NCI-H748 (cell line): Measurements from ENCODE around the gene SLC7A1.

ENCODE experiments used
- DNase-seq: peaks from one replicate; lab custom pipeline; 2025; ENCODE audit not compliant: unreplicated experiment; lab: John Stamatoyannopoulos, UW

Gene SLC7A1

GRCh38 chr13:29513002-29513980 lies 82.2 kb downstream of the SLC7A1 start:
- no peak for DNase-seq

GRCh38 chr13:29511980-29512379 lies 83.5 kb downstream of the SLC7A1 start:
- no peak for DNase-seq

GRCh38 chr13:29511106-29511796 lies 84.2 kb downstream of the SLC7A1 start:
- no peak for DNase-seq

- no peak for DNase-seq
Measured at GRCh38 chr13:29510651-29511084, 84.8 kb downstream of the SLC7A1 start.

GRCh38 chr13:29509999-29510589 lies 85.4 kb downstream of the SLC7A1 start:
- DNase-seq, result no peak

GRCh38 chr13:29508876-29509252 lies 86.6 kb downstream of the SLC7A1 start:
- no peak for DNase-seq

GRCh38 chr13:29508130-29508875 lies 87.2 kb downstream of the SLC7A1 start:
- peak; percentile 88 for DNase-seq

- peak; percentile 76 for DNase-seq
Measured at GRCh38 chr13:29507356-29507755, 88.1 kb downstream of the SLC7A1 start.

- no peak for DNase-seq
Measured at GRCh38 chr13:29505950-29506349, 89.5 kb downstream of the SLC7A1 start.

- no peak for DNase-seq
Measured at GRCh38 chr13:29505511-29505910, 90.0 kb downstream of the SLC7A1 start.

GRCh38 chr13:29504691-29505090 lies 90.8 kb downstream of the SLC7A1 start:
- DNase-seq, result no peak

- no peak for DNase-seq
Measured at GRCh38 chr13:29503041-29503837, 92.2 kb downstream of the SLC7A1 start.

- no peak for DNase-seq
Measured at GRCh38 chr13:29502391-29503008, 93.0 kb downstream of the SLC7A1 start.

GRCh38 chr13:29501674-29502073 lies 93.8 kb downstream of the SLC7A1 start:
- no peak for DNase-seq

GRCh38 chr13:29500386-29500785 lies 95.1 kb downstream of the SLC7A1 start:
- no peak for DNase-seq

GRCh38 chr13:29499506-29500165 lies 95.9 kb downstream of the SLC7A1 start:
- no peak for DNase-seq

GRCh38 chr13:29498426-29499040 lies 97.0 kb downstream of the SLC7A1 start:
- DNase-seq, result no peak

GRCh38 chr13:29497137-29497654 lies 98.3 kb downstream of the SLC7A1 start:
- DNase-seq, result no peak
